Measurements from ENCODE around the gene RGS3. TPM values are rescaled to one million over a fixed set of nuclear protein-coding genes. Genes with fewer than 3 reads are reported as not detected.
A peak's percentile ranks its signal among the peaks of the same experiment; 100 is the strongest.

Gene RGS3
- total RNA-seq, 1 donor from 2014 or later = 116 TPM

DNA sequence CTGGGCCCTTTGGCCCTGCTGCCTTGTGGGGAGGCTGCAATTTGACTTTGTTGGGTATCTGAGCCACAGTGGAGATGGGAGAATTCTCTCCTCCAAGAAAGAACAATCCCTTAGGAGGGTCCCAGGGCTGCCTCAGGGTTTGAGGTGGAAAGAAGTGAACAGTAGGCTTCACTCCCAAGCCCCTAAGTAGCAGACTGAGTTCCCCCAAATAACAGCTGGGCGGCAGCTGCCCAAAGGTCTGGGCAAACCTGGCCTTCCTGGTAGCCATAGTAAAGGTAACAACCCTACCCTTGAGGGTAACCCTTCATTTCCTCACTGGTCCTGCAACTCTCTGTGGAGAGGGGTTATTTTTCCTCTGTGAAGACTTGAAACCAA lies 746 bp downstream of the RGS3 start:
- no peak for DNase-seq (ENCODE audit: low spot score)

DNA sequence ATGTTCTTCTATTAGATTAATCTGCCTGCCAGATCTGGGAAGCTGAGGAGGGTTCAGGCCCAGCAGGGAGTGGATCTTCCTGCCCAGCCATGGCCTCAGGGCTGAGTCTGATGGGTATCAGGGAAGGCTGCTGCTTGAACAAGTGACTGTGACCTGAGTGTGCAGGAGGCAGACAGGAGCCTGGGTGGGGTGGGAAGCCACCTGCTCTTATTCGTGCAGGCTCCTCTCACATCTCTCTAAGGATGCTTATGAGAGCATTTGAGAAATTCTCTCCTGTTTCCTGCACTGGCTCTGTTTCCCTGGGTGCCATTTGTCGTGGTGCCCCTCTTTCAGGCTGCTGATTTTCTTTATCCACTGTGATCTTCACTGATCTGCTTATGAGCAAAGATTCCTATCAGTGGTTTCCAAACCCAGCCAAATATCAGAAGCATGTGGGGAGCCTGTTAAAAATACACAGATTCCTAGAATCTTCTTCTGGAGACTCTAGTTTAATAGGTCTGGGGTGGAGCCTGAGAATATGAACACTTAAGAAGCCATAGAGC lies 2.1 kb downstream of the RGS3 start:
- no peak for DNase-seq (ENCODE audit: low spot score)

DNA sequence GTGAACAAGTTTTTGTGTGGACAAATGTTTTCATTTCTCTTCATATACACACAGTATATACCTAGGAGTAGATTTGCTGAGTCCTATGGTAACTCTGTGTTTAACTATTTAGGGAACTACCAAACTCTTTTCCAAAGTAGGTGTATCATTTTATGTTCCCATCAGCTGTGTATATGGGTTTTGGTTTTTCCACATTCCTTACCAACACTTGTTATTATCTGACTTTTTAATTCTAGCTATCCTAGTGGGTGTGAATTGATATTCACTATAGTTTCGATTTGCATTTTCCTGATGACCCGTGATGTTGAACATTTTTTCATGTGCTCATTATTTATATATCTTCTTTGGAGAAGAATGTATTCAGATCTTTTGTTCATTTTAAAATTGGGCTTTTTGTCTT lies 3.7 kb downstream of the RGS3 start:
- no peak for DNase-seq (ENCODE audit: low spot score)

DNA sequence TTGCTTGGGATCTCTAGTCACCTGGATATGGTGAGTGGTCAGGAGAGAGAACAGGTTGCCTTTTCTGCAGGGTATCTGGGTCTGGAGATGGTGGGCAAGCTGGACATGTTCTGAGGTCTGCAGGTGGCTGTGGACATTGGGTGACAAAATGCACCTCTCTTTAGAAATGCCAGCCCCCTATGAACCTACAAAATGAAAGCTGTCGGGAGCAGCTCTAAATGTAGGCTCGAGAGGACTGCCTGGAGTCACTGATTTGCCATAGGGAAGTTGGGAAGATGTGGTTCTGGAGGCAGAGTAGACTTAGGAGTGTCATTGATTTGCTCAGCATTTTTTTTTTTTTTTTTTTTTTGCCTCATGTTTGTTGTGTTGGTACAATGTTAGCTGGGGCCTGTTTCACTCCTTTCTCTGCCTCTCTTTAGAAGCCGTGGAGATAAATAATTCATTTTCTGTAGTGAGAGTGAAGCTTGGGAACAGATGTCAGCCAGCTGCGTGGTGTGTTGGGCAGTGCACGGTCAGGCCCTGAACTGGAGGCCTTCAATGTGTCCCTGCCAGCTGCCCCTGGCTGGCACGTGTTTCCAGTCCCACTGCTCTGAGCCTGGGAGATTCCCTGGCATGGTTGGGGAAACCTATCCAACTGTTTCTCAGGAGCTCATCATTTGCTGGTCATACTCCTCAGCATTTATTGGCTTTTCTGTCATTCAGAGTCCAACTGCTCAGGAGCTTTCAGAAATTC lies 5.4 kb downstream of the RGS3 start:
- no peak for DNase-seq (ENCODE audit: low spot score)

GRCh38 chr9:113471143-113471542 lies 7.6 kb downstream of the RGS3 start:
- no peak for DNase-seq (ENCODE audit: low spot score)

DNA sequence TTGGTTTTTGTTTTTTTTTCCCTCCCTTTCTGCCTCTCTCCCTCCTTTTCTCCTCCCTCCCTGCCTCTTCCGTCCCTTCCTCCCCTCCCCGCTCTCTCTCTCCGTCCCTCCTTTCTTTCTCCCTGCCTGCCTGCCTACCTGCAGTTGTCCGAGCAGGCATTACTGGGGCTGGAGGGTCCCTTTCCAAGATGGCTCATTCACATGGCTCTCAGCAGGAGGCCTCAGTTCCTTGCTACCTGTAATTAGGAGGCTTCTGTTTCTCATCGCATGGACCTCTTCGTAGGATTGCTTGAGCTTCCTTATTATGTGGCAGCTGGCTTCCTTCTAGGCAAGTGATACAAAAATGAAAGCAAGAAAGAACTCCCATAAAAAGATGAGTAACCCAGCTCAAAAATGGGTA lies 8.0 kb downstream of the RGS3 start:
- no peak for DNase-seq (ENCODE audit: low spot score)

DNA sequence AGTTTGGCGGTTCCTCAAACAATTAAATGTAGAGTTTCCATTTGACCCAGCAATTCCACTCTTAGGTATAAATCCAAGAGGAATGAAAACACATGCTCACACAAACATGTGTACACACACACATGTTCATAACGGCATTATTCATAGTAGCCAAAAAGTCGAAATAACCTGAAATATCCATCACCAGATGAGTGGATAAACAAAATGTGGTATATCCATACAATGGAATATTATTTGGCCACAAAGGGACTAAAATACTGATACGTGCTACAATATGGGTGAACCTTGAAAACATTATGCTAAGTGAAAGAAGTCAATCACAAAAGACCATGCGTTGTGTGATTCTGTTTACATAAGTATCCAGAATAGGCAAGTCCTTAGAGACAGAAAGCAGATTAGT lies 8.7 kb downstream of the RGS3 start:
- no peak for DNase-seq (ENCODE audit: low spot score)

DNA sequence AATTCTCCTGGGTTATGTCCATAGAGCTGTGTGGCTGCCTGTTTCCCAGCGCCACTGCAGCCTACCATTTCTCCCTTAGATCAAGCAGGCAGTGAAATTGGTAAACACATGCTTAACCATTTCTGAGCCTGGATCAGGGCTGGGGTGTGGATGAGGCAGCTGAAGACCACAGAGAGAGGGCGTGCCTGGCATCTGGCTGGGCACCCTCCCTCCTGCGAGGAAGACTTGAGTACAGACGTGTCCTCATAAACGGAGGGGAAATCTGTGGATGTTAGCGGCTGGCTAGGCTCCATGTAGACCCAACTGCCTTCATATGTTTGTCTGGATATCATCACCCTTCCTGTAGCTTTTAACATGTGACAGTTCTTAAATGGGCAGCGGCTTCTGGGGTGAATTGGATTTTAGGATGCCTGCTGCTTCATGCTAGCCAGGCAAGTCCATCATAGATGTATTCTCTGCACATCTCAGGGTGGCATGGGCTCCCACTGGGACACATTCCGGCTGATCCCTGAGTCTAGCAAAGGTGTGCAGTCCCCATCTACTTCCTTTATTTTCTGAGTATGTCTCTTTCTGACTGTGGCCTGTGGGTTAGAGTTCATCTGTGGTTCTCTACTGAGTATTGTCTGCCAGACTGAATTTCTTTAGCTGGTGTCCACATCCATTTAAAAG lies 11.0 kb downstream of the RGS3 start:
- DNase-seq (ENCODE audit: low spot score) = no peak

- no peak for DNase-seq (ENCODE audit: low spot score)
Measured at GRCh38 chr9:113475031-113475430, 11.5 kb downstream of the RGS3 start.

DNA sequence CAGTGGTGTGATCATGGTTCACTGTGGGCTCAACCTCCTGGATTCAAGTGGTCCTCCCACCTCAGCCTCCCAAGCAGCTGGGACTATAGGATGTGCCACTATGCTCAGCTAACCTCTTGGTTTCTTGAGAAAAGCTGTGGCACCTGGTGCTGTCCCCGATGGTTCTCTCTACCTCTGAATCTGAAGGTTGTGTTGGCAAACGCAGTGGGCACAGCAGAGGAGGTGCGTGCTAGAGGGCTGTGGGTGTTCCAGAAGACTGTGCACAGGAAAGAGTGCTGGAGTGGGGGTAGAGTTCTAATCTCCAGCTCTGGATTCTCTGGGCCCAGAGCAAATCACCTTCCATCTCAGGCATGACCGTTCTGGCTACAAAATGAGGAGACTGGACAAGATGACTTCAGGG lies 12.5 kb downstream of the RGS3 start:
- DNase-seq (ENCODE audit: low spot score) = no peak

- no peak for DNase-seq (ENCODE audit: low spot score)
Measured at GRCh38 chr9:113476511-113476916, 13.0 kb downstream of the RGS3 start.

DNA sequence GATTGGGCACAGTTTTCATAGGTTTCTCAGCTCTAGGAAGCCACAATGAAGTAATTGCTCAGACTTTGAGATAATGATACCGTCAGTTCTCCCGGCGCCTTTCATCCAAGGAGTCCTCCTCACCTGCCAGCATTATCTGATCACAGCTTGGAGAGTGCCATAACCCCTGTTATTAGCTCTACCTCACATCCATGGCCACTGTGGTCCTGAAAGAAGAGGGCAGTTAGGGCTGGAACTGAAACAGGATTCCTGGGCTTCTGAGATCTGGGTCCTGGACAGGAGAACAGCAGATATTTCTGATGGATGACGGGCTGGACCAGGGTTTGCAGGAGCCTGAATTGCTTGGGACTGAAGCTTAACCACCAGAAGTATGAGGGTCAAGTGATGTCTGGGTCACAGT lies 13.5 kb downstream of the RGS3 start:
- DNase-seq (ENCODE audit: low spot score) = no peak

DNA sequence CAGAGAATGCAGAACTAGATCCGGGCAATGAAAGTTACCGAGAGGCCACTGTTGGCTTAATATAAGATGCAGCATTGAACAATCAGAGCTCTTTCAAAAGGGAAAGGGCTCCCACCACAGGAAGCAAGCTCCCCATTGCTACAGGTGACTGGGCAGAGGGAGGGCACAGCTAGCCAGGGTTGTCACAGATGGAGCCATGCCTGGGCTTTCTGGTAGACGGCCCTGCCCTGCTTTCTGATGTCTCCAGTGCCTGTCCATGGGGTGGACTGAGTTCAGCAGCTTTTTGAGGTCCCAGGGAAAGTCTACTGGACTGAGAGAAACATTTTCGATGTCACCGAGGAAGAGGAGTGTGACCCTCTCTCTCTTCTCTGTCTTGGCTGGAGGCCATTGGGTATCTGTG lies 14.1 kb downstream of the RGS3 start:
- no peak for DNase-seq (ENCODE audit: low spot score)

DNA sequence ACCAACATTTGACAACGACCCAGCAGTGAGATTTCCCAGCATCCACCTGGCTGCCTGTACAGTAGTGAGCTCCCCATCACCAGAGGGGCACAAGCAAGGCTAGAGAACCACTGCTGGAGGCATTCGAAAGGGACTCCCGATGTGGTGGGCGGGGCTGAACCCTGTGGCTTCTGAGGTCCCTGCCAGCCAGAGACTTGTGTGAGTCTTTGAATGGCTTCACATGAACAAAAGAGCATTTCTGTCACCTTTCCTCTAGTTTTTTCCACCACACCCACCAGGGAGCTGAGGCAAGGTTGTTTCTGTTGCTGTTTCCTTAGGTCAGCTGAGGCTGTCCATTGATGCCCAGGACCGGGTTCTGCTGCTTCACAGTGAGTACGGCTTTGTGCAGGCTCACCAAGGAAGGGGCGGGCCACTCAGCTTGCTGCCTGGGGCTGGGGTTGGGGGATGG lies 15.7 kb downstream of the RGS3 start:
- DNase-seq (ENCODE audit: low spot score) = no peak

DNA sequence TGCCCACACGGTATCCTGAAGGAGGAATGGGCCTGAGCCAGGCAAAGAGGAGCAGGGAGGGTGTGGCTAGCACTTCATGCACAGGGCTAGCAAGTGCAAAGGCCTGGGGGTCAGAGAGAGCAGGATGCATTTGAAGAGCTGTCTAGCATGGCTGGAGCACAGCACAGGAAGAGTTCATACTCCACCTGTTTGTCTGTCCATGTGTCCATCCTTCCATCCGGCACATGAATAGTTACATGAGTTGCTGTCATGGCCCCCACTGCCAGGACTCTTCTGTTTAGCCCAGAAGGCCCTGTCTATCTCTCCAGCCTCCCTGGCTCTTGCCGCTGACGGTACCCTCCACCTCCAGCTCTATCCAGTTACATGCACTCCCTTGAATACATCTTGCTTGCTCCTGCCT lies 17.1 kb downstream of the RGS3 start:
- no peak for DNase-seq (ENCODE audit: low spot score)

DNA sequence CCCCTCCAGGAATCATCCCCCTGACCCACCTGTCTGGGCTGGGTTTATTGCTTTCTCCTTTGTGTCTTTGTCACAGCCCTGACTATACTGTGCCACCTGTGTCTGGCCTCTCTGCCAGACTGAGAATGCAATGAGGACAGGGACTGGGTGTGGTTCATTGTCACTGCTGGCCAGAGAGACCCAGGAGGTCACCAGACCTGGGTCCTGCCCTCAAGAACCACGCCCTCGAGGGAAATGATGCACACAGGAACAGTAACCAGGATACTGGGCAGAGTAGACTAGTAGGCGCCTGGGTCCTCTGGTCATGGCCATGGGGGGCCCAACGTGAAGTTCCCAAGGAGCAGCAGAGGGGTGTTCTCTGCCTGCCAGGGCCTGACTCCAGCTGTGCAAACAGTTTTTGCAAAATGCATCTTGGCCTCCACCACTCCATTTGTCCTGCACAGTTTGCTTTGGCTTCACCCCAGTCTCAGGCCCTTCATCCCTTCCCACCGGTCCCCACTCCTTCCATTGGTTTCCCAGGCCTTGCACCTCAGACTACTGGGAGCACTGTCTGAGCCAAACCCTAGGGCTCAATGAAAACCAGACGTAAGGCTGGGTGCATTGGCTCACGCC lies 17.8 kb downstream of the RGS3 start:
- DNase-seq (ENCODE audit: low spot score) = no peak

DNA sequence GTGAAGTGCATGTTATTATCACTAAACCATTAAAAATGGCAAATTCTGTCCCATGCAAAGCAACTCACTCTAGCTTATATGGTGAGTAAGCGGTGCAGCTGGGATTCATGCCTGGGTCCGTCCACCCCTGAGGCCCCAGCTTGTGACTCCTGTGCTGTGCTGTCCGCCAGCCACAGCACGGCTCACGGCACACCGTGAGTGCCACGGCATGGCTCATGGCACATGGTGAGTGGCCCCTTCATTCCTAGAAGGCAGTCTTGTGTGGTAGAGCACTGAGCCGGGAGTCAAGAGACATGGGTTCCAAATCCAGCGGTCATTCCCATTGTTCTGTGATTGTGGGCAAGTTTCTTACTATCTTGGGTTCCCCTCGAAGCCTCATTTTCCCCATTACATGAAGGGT lies 18.8 kb downstream of the RGS3 start:
- peak; percentile 78 for DNase-seq (ENCODE audit: low spot score)

DNA sequence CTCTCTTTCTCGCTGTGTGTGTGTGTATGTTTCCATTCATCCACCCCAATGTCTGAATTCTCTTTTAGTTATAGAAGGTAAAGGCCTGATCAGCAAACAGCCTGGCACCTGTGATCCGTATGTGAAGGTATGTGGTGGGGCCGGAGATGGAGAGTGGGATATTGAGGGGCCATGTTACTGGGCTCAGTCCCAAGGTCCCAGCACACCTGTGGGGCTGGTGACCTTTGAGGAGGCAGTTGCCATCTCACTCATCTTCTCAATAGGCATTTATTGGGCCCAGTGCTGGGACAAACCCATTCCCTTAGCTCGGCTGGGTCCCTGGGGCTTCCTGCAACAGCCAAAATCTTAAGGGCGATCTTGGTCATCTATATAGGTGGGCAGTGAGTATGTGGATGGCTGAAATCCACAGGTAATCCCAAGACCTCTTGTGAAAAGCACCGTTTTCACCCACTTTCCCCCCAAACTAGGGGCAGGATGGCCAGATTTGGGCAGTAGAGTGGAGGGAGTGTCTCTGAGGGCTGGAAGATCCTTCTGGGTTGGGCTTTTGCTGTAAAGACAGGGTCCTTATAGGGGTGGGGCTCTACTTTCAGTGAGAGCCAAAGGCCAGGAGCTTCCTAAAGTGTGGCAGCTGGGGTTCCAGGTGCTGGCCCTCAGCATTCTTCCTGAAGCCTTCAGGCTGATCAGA lies 19.6 kb downstream of the RGS3 start:
- DNase-seq (ENCODE audit: low spot score) = peak; percentile 60

DNA sequence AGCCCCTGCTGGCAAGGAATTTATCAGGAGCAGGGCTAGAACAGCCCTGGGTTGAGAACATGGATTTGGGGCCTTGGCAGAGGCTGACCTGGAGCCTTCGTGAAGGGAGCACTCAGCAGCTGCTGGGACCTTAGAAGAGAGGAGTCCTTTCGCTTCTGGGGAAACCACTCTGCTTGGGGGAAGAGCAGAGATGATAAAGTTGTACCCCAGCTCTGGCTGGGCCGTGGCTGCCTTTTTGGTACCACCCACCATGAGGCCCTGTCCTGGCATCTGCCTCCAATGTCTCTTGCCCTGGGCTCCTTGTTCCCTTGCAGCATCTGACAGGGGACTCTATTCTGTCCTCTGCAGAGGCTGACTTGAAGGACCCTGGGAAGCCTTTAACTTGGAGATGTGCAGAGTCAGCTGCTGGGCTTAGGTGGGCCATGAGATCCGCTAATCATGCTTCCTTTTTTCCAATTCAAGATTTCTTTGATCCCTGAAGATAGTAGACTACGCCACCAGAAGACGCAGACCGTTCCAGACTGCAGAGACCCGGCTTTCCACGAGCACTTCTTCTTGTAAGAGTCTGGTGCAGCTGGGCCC lies 20.2 kb downstream of the RGS3 start:
- DNase-seq (ENCODE audit: low spot score) = peak; percentile 67

DNA sequence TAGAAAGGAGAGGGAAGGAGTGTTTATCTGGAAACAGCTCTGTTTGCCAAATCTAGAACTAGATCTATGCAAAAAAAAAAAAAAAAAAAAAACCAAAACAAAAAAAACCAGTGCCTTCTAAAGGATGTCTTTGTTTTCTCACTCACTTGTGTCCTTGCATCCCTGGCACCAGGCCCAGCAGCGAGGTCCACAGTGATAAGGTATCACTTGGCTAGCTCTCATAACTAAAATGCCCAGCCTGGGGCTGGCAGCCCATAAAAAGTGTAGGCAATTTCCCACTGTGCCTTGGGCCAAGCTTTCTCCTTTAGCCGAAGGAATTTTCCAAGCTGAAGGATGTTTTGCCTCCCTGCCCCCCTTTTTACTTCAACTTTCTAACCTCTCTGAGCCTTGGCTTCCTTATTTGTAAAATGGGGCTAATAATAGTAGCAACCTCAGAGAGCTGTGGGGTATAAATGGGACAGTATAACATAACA lies 20.8 kb downstream of the RGS3 start:
- DNase-seq (ENCODE audit: low spot score) = peak; percentile 82

GRCh38 chr9:113485761-113486115 lies 22.2 kb downstream of the RGS3 start:
- peak; percentile 62 for DNase-seq (ENCODE audit: low spot score)

Measured in mesenteric fat pad (tissue), 1 donor.